Activated B cell treated with CpG ODN at 0.5 μM for 24 hours (primary cell): ENCODE data around the gene ADAMTS12. TPM values are rescaled to one million over a fixed set of nuclear protein-coding genes. Genes with fewer than 3 reads are reported as not detected.

ENCODE experiments used
- ATAC-seq: fragments of 200-7000 bp; cut with Tn5 transposase; one replicate; pipeline ENCODE4 v1.10.0; 2021; ENCODE audit warnings: low read depth, mild to moderate bottlenecking, moderate library complexity
- CTCF ChIA-PET: fragments of 350-600 bp; sonication (Branson Sonifier 250); formaldehyde crosslinking; loops from one replicate; lab custom pipeline; 2021; ENCODE audit warnings: antibody characterized with exemption; lab: Charles Lee
- POLR2A ChIA-PET: fragments of 350-600 bp; sonication (Branson Sonifier 250); formaldehyde crosslinking; loops from one replicate; lab custom pipeline; 2021; ENCODE audit warnings: antibody characterized with exemption; lab: Charles Lee
- DNase-seq: peaks from one replicate; pipeline ENCODE4 v3.0.0; 2022
- H3K27ac Mint-ChIP-seq: one replicate; pipeline ENCODE4 v1.8.0; 2020; ENCODE audit warnings: mixed read lengths
- H3K27me3 Mint-ChIP-seq: one replicate; pipeline ENCODE4 v1.8.0; 2021; ENCODE audit warnings: mixed read lengths
- H3K36me3 Mint-ChIP-seq: one replicate; pipeline ENCODE4 v1.8.0; 2021; ENCODE audit warnings: low read depth, mixed read lengths
- H3K4me1 Mint-ChIP-seq: one replicate; pipeline ENCODE4 v1.8.0; 2021; ENCODE audit warnings: mixed read lengths
- H3K4me3 Mint-ChIP-seq: one replicate; pipeline ENCODE4 v1.8.0; 2020; ENCODE audit warnings: mild to moderate bottlenecking, mixed read lengths
- H3K9me3 Mint-ChIP-seq: one replicate; pipeline ENCODE4 v1.8.0; 2020; ENCODE audit warnings: mixed read lengths
- CTCF ChIP-seq: fragments of 200-600 bp; IDR thresholded peaks from one replicate; pipeline ENCODE4 v1.8.0; 2022; ENCODE audit warnings: antibody characterized with exemption, mild to moderate bottlenecking
- intact Hi-C: fragments of 100-400 bp; cut with micrococcal nuclease; formaldehyde crosslinking; loops from one replicate; pipeline ENCODE4 v1.15.1; 2024
- total RNA-seq: library from RNA; stranded (reverse); gene quantifications from 2 replicates; pipeline ENCODE4 v1.2.3, GENCODE V29; 2022

The ADAMTS12 gene
- total RNA-seq, 1 donor from 2014 or later = not detected

GRCh38 chr5:33482335-33482734 is 409.5 kb downstream of the ADAMTS12 start:
- H3K27me3 Mint-ChIP-seq = no peaks in the 10 kb centered on the region
- intact Hi-C loops = no loop called here
- DNase-seq (no peak), ATAC-seq (no peak)
- peaks cover 12% of the 10 kb centered on the region for H3K36me3 Mint-ChIP-seq
- H3K27ac Mint-ChIP-seq = no peak overlapping the region
- TF ChIP-seq CTCF = no peak
- CTCF ChIA-PET = no interaction called here
- no peaks in the 10 kb centered on the region for H3K4me1 Mint-ChIP-seq
- no peak overlapping the region for H3K4me3 Mint-ChIP-seq
- no peaks in the 10 kb centered on the region for H3K9me3 Mint-ChIP-seq
- POLR2A ChIA-PET = no interaction called here

- DNase-seq (no peak), ATAC-seq (no peak)
- Mint-ChIP-seq H3K27ac (no peak overlapping the region), H3K9me3 (peaks cover 4% of the 10 kb centered on the region), H3K4me1 (peaks cover under 1% of the 10 kb centered on the region), H3K36me3 (peaks cover 27% of the 10 kb centered on the region), H3K4me3 (no peak overlapping the region), H3K27me3 (no peaks in the 10 kb centered on the region)
- no peak for TF ChIP-seq CTCF
- CTCF ChIA-PET = no interaction called here
- intact Hi-C loops = no loop called here
- POLR2A ChIA-PET = no interaction called here
Measured at GRCh38 chr5:33480876-33481275, 410.9 kb downstream of the ADAMTS12 start.

GRCh38 chr5:33479311-33479710 is 412.5 kb downstream of the ADAMTS12 start:
- POLR2A ChIA-PET = no interaction called here
- H3K4me1 Mint-ChIP-seq = peaks cover 9% of the 10 kb centered on the region
- H3K27me3 Mint-ChIP-seq = no peaks in the 10 kb centered on the region
- CTCF ChIA-PET = no interaction called here
- no peak overlapping the region for H3K27ac Mint-ChIP-seq
- no peak for TF ChIP-seq CTCF
- no peak overlapping the region for H3K4me3 Mint-ChIP-seq
- peaks cover 14% of the 10 kb centered on the region for H3K9me3 Mint-ChIP-seq
- DNase-seq (no peak), ATAC-seq (no peak)
- intact Hi-C loops = no loop called here
- H3K36me3 Mint-ChIP-seq = peaks cover 42% of the 10 kb centered on the region

- Mint-ChIP-seq H3K36me3 (peaks cover 55% of the 10 kb centered on the region), H3K9me3 (peaks cover 18% of the 10 kb centered on the region), H3K4me3 (no peak overlapping the region)
Measured at GRCh38 chr5:33477816-33478215, 414.0 kb downstream of the ADAMTS12 start.

GRCh38 chr5:33476992-33477391 is 414.8 kb downstream of the ADAMTS12 start:
- intact Hi-C loops = no loop called here
- ChIA-PET CTCF (no interaction called here), POLR2A (no interaction called here)
- Mint-ChIP-seq H3K27me3 (no peaks in the 10 kb centered on the region), H3K9me3 (peaks cover 18% of the 10 kb centered on the region), H3K27ac (no peak overlapping the region), H3K36me3 (peaks cover 63% of the 10 kb centered on the region), H3K4me3 (no peak overlapping the region), H3K4me1 (peaks cover 9% of the 10 kb centered on the region)
- ATAC-seq (no peak), DNase-seq (no peak)
- no peak for TF ChIP-seq CTCF

More at GRCh38 chr5:33477816-33478215, 414.0 kb downstream of the ADAMTS12 start:
- intact Hi-C loops = no loop called here
- Mint-ChIP-seq H3K27ac (no peak overlapping the region), H3K27me3 (no peaks in the 10 kb centered on the region), H3K4me1 (peaks cover 9% of the 10 kb centered on the region)
- ChIA-PET POLR2A (no interaction called here), CTCF (no interaction called here)
- TF ChIP-seq CTCF = no peak
- ATAC-seq (no peak), DNase-seq (no peak)
